Thoracic aorta (tissue), 2 donors: ENCODE data around the gene TAS2R40. TPM values are rescaled to one million over a fixed set of nuclear protein-coding genes. Genes with fewer than 3 reads are reported as not detected.
"Not testable (repeated sequence)": the region's sequence is repeated elsewhere in the genome, so short reads cannot be mapped to it uniquely, and the experiment has no call there.

Experiments used
- ATAC-seq: fragments of 150-250 bp; one replicate; pipeline ENCODE4 v1.8.0; 2017; ENCODE audit warnings: low read depth; ENCODE audit not compliant: insufficient number of reproducible peaks, low FRiP score
- DNase-seq: peaks from one replicate; pipeline ENCODE4 v3.0.0-alpha.2; 2020; ENCODE audit warnings: low spot score
- H3K27ac ChIP-seq, 2 donors: fragments of 200-600 bp; sonication (generic); 1 replicate in 1 of 2; 2 replicates in 1 of 2; pipeline ENCODE4 v1.5.1; 2016; ENCODE audit warnings: mild to moderate bottlenecking in 2 of 2, moderate library complexity in 2 of 2
- H3K27me3 ChIP-seq: fragments of 200-600 bp; sonication (generic); replicated peaks from 2 replicates; pipeline ENCODE4 v1.6.0; 2016; ENCODE audit warnings: mild to moderate bottlenecking; ENCODE audit not compliant: insufficient read depth
- H3K36me3 ChIP-seq: fragments of 200-600 bp; sonication (generic); one replicate; pipeline ENCODE4 v1.5.1; 2016
- H3K4me1 ChIP-seq, 2 donors: fragments of 200-600 bp; sonication (generic); 1 replicate in 1 of 2; 2 replicates in 1 of 2; pipeline versions ENCODE4 v1.5.1 to v1.6.0; 2016; ENCODE audit warnings: low read depth in 2 of 2, mild to moderate bottlenecking in 1 of 2; ENCODE audit not compliant: control insufficient read depth in 1 of 2
- H3K4me3 ChIP-seq: fragments of 200-600 bp; sonication (generic); 2 replicates; pipeline ENCODE4 v1.5.1; 2016; ENCODE audit warnings: mild to moderate bottlenecking
- H3K9me3 ChIP-seq: fragments of 200-600 bp; sonication (generic); 2 replicates; pipeline ENCODE4 v1.5.1; 2016
- total RNA-seq, 2 donors: library from RNA; depleted of rRNA; stranded (reverse); fragments of >200 nt; gene quantifications; one replicate each; pipeline versions ENCODE4 v1.1.0 to v1.2.3, GENCODE V29; 2016
- TF ChIP-seq, protein P1 (sequence below): fragments of 200-600 bp; sonication (generic); IDR thresholded peaks from one replicate; pipeline ENCODE4 v1.5.1; 2019; ENCODE audit warnings: antibody characterized with exemption

TAS2R40 gene
- total RNA-seq, result not detected

GRCh38 chr7:143221737-143222136, at the start of gene TAS2R40:
TAS2R40 (plus strand) TSS chr7:143222037; CDS start chr7:143222079, 42 bp downstream.
- no peak within 1 kb of the TSS for H3K27ac ChIP-seq
- no peaks in the 10 kb centered on the region for H3K9me3 ChIP-seq
- H3K4me1 ChIP-seq, result no peaks in the 10 kb centered on the region
- ATAC-seq, result no peak
- no peak within 1 kb of the TSS for H3K4me3 ChIP-seq
- no peak for DNase-seq
- TF ChIP-seq, protein P1, sequence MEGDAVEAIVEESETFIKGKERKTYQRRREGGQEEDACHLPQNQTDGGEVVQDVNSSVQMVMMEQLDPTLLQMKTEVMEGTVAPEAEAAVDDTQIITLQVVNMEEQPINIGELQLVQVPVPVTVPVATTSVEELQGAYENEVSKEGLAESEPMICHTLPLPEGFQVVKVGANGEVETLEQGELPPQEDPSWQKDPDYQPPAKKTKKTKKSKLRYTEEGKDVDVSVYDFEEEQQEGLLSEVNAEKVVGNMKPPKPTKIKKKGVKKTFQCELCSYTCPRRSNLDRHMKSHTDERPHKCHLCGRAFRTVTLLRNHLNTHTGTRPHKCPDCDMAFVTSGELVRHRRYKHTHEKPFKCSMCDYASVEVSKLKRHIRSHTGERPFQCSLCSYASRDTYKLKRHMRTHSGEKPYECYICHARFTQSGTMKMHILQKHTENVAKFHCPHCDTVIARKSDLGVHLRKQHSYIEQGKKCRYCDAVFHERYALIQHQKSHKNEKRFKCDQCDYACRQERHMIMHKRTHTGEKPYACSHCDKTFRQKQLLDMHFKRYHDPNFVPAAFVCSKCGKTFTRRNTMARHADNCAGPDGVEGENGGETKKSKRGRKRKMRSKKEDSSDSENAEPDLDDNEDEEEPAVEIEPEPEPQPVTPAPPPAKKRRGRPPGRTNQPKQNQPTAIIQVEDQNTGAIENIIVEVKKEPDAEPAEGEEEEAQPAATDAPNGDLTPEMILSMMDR, result no peak
- H3K36me3 ChIP-seq, result no peaks in the 10 kb centered on the region
- no peaks in the 10 kb centered on the region for H3K27me3 ChIP-seq

DNA sequence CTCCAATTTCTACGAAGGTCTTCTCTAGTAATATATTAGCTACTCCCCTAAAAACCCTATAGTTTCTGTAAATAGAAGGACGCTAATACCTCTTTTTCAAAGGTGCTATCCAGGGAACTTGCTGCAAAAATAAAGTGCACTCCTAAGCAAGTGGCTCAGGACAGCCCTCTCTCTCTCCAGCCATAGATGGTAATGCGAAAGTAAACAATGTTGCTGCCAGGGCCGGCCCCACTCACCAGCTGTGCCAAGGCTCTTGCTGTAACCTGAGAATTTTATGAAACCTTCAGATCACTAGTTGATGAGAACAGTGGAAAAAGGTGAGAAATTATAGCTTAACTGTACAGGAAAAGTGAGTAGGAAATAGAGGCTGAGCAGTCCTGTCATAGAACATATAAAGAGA, 49.5 kb upstream of the TAS2R40 start:
- H3K27ac ChIP-seq, result no peak overlapping the region
- ATAC-seq (no peak), DNase-seq (no peak)
- TF ChIP-seq, protein P1, result no peak
- H3K4me3 ChIP-seq, result no peak overlapping the region
- H3K4me1 ChIP-seq, result no peaks in the 10 kb centered on the region
- peaks cover 2% of the 10 kb centered on the region for H3K9me3 ChIP-seq
- H3K36me3 ChIP-seq, result no peaks in the 10 kb centered on the region
- no peaks in the 10 kb centered on the region for H3K27me3 ChIP-seq

DNA sequence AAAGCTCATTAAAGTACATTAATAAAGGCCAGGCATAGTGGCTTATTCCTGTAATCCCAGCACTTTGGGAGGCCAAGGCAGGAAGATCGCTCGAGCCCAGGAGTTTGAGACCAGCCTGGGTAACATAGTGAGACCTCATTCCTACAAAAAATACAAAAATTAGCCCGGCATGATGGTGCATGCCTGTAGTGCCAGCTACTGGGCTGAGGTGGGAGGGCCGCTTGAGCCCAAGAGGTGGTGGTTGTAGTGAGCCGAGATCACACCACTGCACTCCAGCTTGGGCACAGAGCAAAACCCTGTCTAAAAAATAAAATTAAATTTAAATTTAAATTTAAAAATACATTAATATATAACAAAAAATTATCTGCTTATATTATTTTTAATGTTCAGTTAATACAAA, 45.7 kb upstream of the TAS2R40 start:
- H3K36me3 ChIP-seq, result no peaks in the 10 kb centered on the region
- ATAC-seq, result no peak

DNA sequence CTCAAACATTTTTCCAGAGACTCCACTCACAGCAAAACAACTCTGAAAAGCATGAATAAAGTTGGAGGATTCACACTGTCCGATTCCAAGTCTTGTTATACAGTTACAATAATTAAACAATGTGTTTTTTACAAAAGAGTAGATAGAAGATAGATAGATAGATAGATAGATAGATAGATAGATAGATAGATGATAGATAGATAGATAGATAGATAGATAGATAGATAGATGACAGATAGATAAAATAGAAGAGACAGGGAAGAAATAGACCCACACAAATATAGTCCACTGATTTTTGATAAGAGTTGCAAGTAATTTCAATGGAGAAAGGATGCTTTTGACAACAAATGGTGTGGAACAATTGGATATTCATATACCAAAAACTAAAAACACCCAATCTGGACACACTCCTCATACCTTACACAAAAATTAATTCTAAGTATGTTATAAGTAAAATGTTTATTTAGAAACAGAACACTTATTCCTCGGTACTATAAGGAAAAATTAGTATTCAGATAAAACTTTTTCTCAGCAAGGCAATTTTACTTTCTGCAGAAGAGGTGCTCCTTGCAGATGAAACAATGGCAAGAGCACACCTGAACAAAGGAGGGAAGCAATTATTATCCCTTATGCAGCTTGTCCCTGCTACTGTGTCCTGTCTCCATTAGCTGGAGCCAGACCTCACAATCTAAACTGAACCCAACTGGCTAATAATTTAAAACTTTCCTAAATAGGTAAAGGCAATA, 44.3 kb upstream of the TAS2R40 start:
- Histone ChIP-seq H3K36me3 (no peaks in the 10 kb centered on the region), H3K27ac (no peak overlapping the region), H3K9me3 (peaks cover 9% of the 10 kb centered on the region), H3K4me1 (no peaks in the 10 kb centered on the region), H3K27me3 (no peaks in the 10 kb centered on the region), H3K4me3 (no peak overlapping the region)
- TF ChIP-seq, protein P1, result no peak
- no peak for DNase-seq
- ATAC-seq, result no peak

More for the DNA sequence above, 45.7 kb upstream of the TAS2R40 start:
- H3K27ac ChIP-seq, result no peak overlapping the region
- no peaks in the 10 kb centered on the region for H3K4me1 ChIP-seq
- DNase-seq, result no peak
- no peaks in the 10 kb centered on the region for H3K27me3 ChIP-seq
- H3K4me3 ChIP-seq, result no peak overlapping the region
- H3K9me3 ChIP-seq, result peaks cover 9% of the 10 kb centered on the region
- TF ChIP-seq, protein P1, result no peak

- DNase-seq, H3K27ac ChIP-seq, H3K4me1 ChIP-seq, H3K4me3 ChIP-seq, ATAC-seq, H3K27me3 ChIP-seq, H3K9me3 ChIP-seq, H3K36me3 ChIP-seq: not testable (repeated sequence)
Observed at GRCh38 chr7:143180771-143181170, 41.1 kb upstream of the TAS2R40 start.

- TF ChIP-seq, protein P1, result no peak
- Histone ChIP-seq H3K27ac (no peak overlapping the region), H3K9me3 (peaks cover 9% of the 10 kb centered on the region), H3K4me3 (no peak overlapping the region), H3K36me3 (no peaks in the 10 kb centered on the region), H3K27me3 (no peaks in the 10 kb centered on the region), H3K4me1 (no peaks in the 10 kb centered on the region)
- DNase-seq (no peak), ATAC-seq (no peak)
Observed at GRCh38 chr7:143181349-143181748, 40.5 kb upstream of the TAS2R40 start.
